Body of pancreas (tissue), 4 donors: Measurements from ENCODE around the gene EPYC.

Experiments
- POLR2A ChIP-seq, 3 donors: fragments of 450-650 bp; IDR thresholded peaks; one replicate each; pipeline ENCODE4 v1.6.1; 2016; ENCODE audit warnings: antibody characterized with exemption in 3 of 3, mild to moderate bottlenecking in 2 of 3
- TF ChIP-seq, protein P1 (sequence below), 7 experiments: fragments of 450-650 bp in 4 of 7; fragments of 200-600 bp in 3 of 7; sonication (generic) in 3 of 7; IDR thresholded peaks; one replicate each; pipeline ENCODE4 v1.5.1; 2016 to 2019; ENCODE audit warnings: antibody characterized with exemption in 7 of 7

DNA sequence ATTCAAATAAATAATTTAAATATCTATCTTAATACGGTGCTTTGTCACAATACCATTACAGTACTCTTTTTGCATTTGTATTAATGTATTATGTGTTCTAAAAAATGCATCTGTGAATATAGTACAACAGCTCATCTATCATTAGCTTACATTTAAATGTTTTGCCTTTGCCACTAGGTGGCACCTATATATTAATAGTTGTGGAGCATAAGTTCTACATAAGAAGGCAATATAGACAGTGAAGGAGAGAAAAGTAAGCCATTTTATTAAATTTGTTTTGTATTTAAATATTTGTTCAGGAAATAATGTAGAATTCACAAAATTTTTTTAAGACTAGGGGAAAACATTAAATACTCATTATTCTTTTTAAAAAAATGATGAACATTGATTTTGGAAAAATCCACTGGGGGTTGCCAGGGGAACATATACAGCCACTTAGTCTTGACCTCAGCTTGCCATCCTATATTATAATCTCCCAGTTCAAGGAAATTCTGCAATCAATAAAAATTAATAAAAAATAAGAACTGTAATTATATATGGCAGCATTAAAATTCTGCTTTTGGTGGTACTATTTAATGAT is 59.6 kb downstream of the EPYC start:
- TF ChIP-seq, protein P1, sequence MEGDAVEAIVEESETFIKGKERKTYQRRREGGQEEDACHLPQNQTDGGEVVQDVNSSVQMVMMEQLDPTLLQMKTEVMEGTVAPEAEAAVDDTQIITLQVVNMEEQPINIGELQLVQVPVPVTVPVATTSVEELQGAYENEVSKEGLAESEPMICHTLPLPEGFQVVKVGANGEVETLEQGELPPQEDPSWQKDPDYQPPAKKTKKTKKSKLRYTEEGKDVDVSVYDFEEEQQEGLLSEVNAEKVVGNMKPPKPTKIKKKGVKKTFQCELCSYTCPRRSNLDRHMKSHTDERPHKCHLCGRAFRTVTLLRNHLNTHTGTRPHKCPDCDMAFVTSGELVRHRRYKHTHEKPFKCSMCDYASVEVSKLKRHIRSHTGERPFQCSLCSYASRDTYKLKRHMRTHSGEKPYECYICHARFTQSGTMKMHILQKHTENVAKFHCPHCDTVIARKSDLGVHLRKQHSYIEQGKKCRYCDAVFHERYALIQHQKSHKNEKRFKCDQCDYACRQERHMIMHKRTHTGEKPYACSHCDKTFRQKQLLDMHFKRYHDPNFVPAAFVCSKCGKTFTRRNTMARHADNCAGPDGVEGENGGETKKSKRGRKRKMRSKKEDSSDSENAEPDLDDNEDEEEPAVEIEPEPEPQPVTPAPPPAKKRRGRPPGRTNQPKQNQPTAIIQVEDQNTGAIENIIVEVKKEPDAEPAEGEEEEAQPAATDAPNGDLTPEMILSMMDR (IDR thresholded peaks at IDR 0.05) = peak in 6 of 7 experiments; percentile 20 to 48 (median 42)
- no peak for TF ChIP-seq POLR2A (IDR thresholded peaks at IDR 0.05)
